ES-I3 (cell line): ENCODE data around the gene SH3PXD2B.
"Not testable (repeated sequence)": the region's sequence is repeated elsewhere in the genome, so short reads cannot be mapped to it uniquely, and the experiment has no call there.

ENCODE experiments used
- H3K36me3 ChIP-seq: 2 replicates; pipeline ENCODE4 v1.6.1; 2013; ENCODE audit warnings: mild to moderate bottlenecking, low read length, control low read depth, moderate library complexity; ENCODE audit not compliant: insufficient read depth
- H3K4me1 ChIP-seq: 2 replicates; pipeline ENCODE4 v1.6.1; 2013; ENCODE audit warnings: mild to moderate bottlenecking, control low read depth, low read length; ENCODE audit not compliant: insufficient read depth
- H3K9ac ChIP-seq: 2 replicates; pipeline ENCODE4 v1.6.1; 2013; ENCODE audit warnings: low read depth, mild to moderate bottlenecking, low read length, moderate library complexity
- H3K9me3 ChIP-seq: 2 replicates; pipeline ENCODE4 v1.6.1; 2013; ENCODE audit warnings: mild to moderate bottlenecking, low read length, moderate library complexity; ENCODE audit not compliant: control insufficient read depth, insufficient read depth

The SH3PXD2B gene

DNA sequence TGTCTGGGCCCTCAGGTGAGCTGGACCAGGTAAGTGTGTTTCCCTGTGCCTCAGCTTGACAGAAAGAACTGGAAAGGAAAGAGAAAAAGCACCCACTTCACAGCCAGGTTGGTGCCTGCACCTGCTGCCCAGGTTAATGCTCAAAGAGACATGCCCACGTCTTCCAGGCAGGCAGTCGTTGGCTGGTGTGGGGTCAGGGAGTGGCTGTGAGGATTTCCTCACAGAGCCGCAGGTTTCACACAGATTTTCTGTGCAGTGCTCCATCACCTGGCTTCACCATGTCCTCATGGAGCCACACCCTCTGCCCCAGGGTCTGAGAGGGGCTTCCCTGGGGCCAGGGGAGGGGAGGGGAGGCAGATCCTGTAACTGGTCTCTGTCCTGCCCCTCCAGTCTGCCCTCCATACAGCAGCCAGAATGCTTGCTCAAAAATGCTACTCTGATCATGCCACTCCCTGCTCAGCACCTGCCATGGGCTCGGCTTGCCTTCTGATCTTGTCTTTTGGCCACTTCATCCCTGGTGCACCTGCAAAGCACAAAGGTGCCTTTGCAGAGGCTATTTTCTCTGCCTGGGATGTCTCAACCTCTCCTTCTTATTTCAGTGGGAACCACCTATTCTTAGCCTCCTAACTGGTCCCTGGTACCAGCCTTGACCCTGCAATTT, 88.2 kb downstream of the SH3PXD2B start:
- Histone ChIP-seq H3K4me1 (no peaks in the 10 kb centered on the region), H3K36me3 (peaks cover 12% of the 10 kb centered on the region), H3K9me3 (0 out of 2 replicates have a peak, but pooled peaks cover 4% of the 10 kb centered on the region), H3K9ac (no peak overlapping the region)

DNA sequence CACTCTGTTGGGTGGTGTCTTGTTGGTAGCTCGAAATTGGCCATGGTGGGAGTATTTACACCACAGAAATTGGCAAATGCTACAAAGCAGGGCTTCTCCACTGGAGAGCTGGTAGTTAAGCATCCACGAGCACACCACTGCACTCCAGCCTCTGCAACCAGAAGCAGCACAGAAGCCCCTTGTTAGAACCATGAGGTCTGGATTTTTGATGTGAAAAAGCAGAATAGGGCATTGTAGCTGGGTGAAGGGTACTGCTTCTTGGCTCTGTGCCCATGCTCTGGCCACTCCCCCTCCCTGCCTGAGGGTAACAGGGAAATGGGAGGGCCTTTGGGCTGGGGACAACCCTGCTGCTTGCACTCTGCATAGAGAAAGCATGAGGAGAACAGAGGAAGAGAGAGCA, 89.6 kb downstream of the SH3PXD2B start:
- Histone ChIP-seq H3K36me3 (peaks cover 16% of the 10 kb centered on the region), H3K9ac (no peak overlapping the region), H3K4me1 (no peaks in the 10 kb centered on the region), H3K9me3 (no peaks in the 10 kb centered on the region)

DNA sequence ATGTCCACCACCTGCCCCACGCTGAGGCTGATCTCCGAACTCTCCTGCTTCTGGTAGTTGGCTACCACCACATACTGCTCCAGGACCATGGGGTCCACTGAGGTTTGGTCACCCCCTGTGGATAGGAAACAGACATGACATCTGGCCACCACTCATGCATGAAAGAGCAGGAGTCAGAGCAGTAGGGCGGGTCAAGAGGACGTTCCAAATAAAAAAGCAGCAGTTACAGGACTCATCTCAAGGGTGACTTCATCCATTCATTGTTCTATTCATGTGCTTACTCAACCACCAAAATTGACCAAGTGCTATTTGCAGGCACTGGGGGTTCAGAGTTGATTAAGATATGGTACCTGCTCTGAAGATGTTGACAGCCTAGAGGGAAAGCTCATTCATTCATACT, 91.6 kb downstream of the SH3PXD2B start:
- H3K9ac ChIP-seq = no peak overlapping the region
- no peaks in the 10 kb centered on the region for H3K4me1 ChIP-seq
- peaks cover 33% of the 10 kb centered on the region for H3K36me3 ChIP-seq
- H3K9me3 ChIP-seq = no peaks in the 10 kb centered on the region

DNA sequence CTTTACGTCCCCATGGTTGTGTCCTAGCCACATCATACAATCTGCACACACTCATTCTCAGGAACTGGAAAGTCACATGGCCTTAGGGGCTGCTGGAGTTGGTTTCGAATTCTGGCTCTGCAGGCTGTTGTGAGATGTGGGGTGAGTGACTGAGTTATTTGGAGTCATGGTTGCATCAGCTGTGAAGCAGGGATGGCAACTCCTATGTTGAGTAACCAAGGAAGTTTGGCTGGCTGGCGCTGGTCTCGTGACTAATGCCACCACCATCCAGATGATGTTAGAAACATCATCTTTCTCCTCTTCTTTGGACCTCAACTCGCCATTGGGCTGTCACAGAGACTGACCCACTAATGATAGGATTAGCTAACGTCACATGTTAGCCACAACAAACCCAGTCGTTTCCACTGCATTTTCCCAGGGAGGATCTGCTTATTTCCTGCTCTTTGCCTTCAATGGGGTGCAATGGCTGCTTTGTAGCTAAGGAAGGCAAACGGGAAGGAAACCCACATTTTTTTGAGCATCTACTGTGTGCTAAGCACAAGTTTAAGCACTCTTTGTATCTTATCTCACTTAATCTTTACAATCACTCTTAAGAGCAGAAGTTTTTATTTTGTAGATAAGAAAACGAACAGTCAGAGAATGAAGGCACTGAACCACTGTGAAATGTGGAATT, 92.6 kb downstream of the SH3PXD2B start:
- Histone ChIP-seq H3K36me3 (peaks cover 36% of the 10 kb centered on the region), H3K4me1 (no peaks in the 10 kb centered on the region), H3K9ac (no peak overlapping the region), H3K9me3 (no peaks in the 10 kb centered on the region)

DNA sequence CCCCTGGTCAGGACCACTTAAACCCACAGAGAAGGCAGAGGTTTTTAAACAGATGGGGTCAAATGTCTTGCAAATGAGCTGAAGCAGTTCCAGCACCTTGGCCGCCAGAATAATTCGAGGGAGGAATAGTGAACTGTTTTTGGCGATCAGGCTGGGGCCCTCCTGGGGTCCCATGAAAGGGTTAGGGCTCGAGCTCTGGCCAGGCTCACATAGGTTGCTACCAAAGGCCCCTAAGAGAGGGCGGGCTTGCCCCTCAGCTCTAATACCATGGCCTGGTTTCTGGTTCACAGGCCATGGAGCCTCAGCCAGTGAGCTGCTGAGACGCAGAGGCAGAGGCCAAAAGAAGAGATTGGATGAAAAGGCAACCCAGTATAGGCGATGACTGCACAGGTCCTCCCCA, 96.0 kb downstream of the SH3PXD2B start:
- Histone ChIP-seq H3K36me3 (peaks cover 42% of the 10 kb centered on the region), H3K9me3 (no peaks in the 10 kb centered on the region), H3K4me1 (no peaks in the 10 kb centered on the region), H3K9ac (no peak overlapping the region)

DNA sequence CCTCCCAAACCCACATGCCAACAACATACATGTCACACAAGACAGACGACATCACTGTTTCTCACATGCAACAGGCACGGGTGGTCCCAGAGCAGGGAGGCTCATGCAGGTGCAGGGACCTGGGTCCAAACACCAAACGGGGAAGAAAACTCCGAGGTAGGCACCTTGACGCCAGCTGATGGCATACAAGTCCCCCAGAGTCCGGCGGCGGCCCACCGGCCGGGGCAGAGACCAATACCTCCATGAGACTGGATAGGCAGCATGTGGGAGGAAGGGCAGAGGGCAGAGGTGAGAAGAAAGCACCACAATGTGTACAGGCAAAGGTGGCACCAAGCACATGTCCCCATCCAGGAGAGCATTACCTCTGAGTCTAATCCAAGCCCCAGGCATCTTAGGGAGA, 97.8 kb downstream of the SH3PXD2B start:
- H3K4me1 ChIP-seq = no peaks in the 10 kb centered on the region
- H3K9ac ChIP-seq = no peak overlapping the region
- no peaks in the 10 kb centered on the region for H3K9me3 ChIP-seq
- peaks cover 32% of the 10 kb centered on the region for H3K36me3 ChIP-seq

DNA sequence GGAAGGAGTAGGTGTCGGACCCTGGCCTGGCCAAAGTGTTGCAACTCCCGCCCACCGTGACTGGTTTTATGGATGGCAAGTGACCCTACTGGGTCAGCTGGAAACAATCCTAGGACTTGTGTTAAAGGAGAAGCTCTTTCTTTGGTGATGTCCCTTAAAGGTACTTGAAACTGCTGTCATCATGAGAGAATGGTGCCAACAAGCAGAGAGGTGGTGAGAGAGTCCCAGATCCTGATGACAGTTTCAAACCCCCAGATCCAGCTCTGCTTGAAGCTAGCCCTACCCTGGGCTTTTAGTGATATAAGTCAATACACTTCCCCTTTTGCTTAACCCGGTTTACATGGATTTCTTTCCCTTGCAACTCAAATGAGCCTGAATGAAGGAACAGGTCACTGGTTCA, 98.3 kb downstream of the SH3PXD2B start:
- Histone ChIP-seq H3K9ac (no peak overlapping the region), H3K36me3 (peaks cover 30% of the 10 kb centered on the region), H3K4me1 (no peaks in the 10 kb centered on the region), H3K9me3 (no peaks in the 10 kb centered on the region)

DNA sequence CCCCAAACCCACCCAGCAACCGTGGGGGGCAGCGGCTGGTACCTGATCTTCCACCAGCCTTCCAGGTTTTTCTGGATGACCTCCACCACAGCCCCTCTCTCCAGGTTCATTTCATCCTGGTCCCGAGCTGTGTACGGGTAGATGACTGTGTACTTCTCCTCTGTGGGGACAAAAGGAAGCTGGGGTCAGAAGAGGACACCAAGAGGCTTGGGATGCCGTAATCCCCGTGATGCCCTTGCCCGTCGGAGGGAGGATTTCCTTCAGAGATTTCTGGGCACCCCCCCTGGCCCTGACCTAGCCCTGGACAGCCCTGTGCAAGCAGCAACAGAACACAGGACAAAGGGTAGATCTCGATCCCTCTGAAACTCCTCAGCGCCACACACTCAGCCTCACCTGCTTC, 100.5 kb downstream of the SH3PXD2B start:
- Histone ChIP-seq H3K9me3 (no peaks in the 10 kb centered on the region), H3K9ac (no peak overlapping the region), H3K36me3 (peaks cover 30% of the 10 kb centered on the region), H3K4me1 (no peaks in the 10 kb centered on the region)

DNA sequence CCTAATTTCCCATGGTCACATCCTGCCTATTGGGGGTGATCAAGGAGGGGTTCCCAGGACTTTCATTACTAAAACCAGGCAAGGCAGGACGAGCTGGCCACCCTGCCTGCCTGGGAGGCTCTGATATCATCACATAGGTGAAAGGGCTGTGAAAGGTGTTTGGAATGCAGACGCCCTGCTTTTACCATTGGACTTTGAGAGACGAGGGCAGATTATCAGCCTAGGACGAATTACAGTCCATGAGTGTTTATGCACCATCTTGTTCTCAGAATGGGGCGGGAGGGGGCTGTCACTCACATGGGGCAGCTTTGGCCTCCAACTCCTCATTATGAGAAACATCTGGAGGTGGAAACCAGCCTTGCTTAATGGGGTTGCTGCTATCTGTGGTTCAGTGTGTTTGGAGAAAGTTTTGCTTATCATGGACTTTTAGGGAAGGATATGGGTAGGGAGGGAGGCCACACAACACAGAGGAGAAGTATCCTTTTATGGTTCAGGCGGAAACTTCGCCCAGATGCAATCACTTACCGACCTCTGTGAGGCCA, 101.0 kb downstream of the SH3PXD2B start:
- Histone ChIP-seq H3K4me1 (no peaks in the 10 kb centered on the region), H3K9ac (no peak overlapping the region), H3K9me3 (no peaks in the 10 kb centered on the region), H3K36me3 (peaks cover 26% of the 10 kb centered on the region)

DNA sequence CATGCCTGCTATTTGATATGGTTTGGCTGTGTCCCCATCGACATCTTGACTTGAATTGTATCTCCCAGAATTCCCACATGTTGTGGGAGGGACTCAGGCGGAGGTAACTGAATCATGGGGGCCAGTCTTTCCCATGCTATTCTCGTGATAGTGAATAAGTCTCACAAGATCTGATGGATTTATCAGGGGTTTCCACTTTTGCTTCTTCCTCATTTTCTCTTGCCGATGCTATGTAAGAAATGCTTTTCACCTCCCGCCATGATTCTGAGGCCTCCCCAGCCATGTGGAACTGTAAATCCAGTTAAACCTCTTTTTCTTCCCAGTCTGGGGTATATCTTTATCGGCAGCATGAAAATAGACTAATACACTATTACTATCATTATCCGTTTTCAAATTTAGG, 101.8 kb downstream of the SH3PXD2B start:
- not testable (repeated sequence) for H3K9me3 ChIP-seq, H3K9ac ChIP-seq, H3K4me1 ChIP-seq
- peaks cover 26% of the 10 kb centered on the region for H3K36me3 ChIP-seq

DNA sequence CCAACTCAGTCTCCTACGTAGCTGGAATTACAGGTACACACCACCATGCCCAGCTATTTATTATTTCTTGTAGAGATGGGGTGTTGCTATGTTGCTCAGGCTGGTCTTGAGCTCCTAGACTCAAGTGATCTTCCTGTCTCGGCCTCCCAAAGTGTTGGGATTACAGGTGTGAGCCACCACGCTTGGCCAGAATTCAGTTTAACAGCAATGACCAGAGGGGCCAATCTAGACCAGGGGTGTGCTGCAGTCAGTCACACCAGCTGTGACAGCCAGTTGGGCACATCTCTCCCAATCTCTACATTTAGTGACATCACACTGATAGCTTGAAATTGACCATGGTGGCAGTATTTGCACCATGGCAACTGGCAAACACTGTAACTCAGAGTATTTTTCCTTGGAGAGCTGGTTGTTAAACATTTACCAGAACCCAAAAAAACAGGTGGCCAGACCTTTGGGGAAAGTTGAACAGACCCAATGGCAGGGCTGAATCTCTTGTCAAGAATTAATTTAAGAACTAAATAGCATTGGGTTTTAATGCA, 103.0 kb downstream of the SH3PXD2B start:
- no peaks in the 10 kb centered on the region for H3K4me1 ChIP-seq
- peaks cover 32% of the 10 kb centered on the region for H3K36me3 ChIP-seq
- no peak overlapping the region for H3K9ac ChIP-seq
- H3K9me3 ChIP-seq = no peaks in the 10 kb centered on the region

DNA sequence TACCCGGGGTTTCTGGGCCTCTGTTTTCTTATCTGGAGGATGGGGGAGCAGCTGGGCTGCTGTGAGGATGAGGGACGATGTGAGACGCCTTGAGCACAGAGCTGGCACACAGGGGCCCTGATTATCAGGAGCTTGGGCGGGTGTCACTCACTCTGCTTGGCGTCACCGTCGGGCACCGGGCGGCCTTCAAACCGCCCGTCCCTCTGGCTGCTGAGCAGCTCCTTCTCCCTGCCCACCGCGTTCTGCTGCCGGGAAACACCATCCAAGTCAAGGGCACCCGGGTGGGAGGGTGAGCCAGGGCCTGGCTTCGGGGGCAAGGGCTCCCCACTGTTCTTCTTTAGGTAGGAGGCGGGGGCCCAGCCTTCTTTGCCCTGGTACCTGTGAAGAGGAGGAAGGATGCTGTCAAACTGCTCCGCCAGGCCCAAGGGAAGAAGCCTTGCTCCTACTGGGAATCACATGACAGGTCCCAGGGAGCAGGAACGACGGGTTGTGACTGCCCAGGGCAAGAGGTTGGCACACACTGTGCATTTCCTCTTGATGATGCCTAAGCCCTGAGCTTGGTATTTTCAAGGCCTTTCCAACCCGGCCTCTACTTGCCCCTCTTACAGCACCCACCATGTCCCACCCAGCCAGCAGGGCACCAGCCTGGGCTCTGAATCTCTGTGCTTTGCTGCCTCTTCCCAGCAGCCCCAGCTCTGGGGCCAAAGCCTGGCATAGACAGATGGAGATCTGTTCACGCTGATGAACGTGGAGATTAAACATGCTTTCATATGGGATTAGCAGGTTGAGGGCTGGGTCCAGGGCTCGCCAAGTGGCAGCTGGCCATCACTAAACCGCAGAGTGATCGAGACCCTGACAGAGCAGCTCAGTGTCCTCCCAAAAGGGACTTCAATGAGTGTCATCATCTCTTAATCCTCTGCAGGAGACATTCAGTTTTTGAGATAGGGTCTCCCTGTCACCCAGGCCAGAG, 103.8 kb downstream of the SH3PXD2B start:
- Histone ChIP-seq H3K9me3 (no peaks in the 10 kb centered on the region), H3K36me3 (peaks cover 34% of the 10 kb centered on the region), H3K4me1 (no peaks in the 10 kb centered on the region)

DNA sequence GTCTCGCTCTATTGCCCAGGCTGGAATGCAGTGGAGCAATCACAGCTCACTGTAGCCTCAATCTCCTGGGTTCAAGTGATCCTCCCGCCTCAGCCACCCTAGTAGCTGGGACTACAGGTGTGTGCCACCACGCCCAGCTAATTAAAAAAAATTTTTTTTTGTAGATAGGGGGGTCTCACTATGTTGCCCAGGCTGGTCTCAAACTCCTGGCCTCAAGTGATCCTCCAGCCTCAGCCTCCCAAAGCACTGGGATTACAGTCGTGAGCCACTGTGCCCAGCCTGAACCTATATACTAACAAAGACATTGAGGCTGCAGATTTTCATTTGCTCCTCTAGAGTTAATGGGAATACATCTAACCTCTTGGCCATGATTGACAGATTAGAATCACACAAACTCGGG, 105.6 kb downstream of the SH3PXD2B start:
- H3K4me1 ChIP-seq, H3K9ac ChIP-seq, H3K9me3 ChIP-seq: not testable (repeated sequence)
- H3K36me3 ChIP-seq = peaks cover 32% of the 10 kb centered on the region

More for the DNA sequence above, 103.8 kb downstream of the SH3PXD2B start:
- no peak overlapping the region for H3K9ac ChIP-seq

DNA sequence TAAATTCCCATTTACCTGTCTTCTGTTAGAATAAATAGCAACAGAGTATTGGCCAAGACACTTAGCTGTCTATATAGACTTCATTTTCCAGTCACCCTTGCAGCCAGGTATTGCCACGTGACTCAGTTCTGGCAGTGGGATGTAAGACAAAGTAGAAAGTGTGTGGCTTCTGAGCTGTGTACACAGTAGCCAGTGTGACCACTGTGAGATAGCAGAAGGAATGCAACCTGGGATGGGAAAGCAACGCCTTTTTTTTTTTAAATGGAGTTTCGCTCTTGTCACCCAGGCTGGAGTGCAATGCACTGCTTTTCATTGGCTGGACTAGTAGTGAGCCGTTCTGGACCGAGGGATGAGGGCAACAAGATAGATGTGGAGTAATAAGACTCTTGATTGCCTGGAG, 106.2 kb downstream of the SH3PXD2B start:
- Histone ChIP-seq H3K4me1 (no peaks in the 10 kb centered on the region), H3K9me3 (no peaks in the 10 kb centered on the region), H3K9ac (no peak overlapping the region), H3K36me3 (peaks cover 32% of the 10 kb centered on the region)
